Lower leg skin (tissue), 4 donors: Measurements from ENCODE around the gene ATP5MC2. TPM values are rescaled to one million over a fixed set of nuclear protein-coding genes. Genes with fewer than 3 reads are reported as not detected.

Source experiments
- DNase-seq, 2 donors: peaks; one replicate each; pipeline ENCODE4 v3.0.0-alpha.2; 2019; ENCODE audit warnings: low spot score in 2 of 2
- H3K4me3 ChIP-seq: fragments of 200-600 bp; sonication (generic); 2 replicates; pipeline ENCODE4 v1.5.1; 2017; ENCODE audit warnings: mild to moderate bottlenecking, low read depth; ENCODE audit not compliant: poor library complexity, severe bottlenecking
- CTCF ChIP-seq, 3 donors: fragments of 450-650 bp; IDR thresholded peaks; one replicate each; pipeline ENCODE4 v1.5.1; 2016; ENCODE audit warnings: antibody characterized with exemption in 3 of 3, mild to moderate bottlenecking in 3 of 3, moderate library complexity in 2 of 3
- POLR2A ChIP-seq, 2 donors: fragments of 450-650 bp; IDR thresholded peaks; one replicate each; pipeline ENCODE4 v1.6.1; 2016 to 2017; ENCODE audit warnings: antibody characterized with exemption in 2 of 2, mild to moderate bottlenecking in 1 of 2, moderate library complexity in 1 of 2
- WGBS, 2 donors: methylation state at CpG; one replicate each; pipeline ENCODE4 v1.1.5; 2018; 5-methylcytosine and 5-hydroxymethylcytosine counted together
- intact Hi-C: fragments of 100-400 bp; cut with DNase I; formaldehyde crosslinking; loops from one replicate; pipeline ENCODE4 v1.15.0; 2023; ENCODE audit warnings: low total_unique reads
- total RNA-seq, 4 donors: library from RNA; depleted of rRNA; stranded (reverse); fragments of >200 nt; gene quantifications; one replicate each; pipeline ENCODE4 v1.1.0, GENCODE V29; 2016

Gene ATP5MC2
- total RNA-seq, 4 donors from 2014 or later, result 214 to 533 (median 318) TPM

- H3K4me3 ChIP-seq, result no peak overlapping the region
- TF ChIP-seq CTCF (IDR thresholded peaks at IDR 0.05), result no peak
- TF ChIP-seq POLR2A (IDR thresholded peaks at IDR 0.05), result no peak
- intact Hi-C loops, result no loop called here
- WGBS, 2 donors, result 91 to 94% methylated on average over 4 of the region's 4 CpGs
- no peak for DNase-seq
These were observed 38.1 kb upstream of the ATP5MC2 start for GRCh38 chr12:53714004-53714403.

- intact Hi-C loops, result no loop called here
- 83 to 91% methylated on average over 9 of the region's 9 CpGs for WGBS, 2 donors
- DNase-seq, result no peak
- TF ChIP-seq POLR2A (IDR thresholded peaks at IDR 0.05), result no peak
- no peak for TF ChIP-seq CTCF (IDR thresholded peaks at IDR 0.05)
- H3K4me3 ChIP-seq, result no peak overlapping the region
These were observed 37.6 kb upstream of the ATP5MC2 start for GRCh38 chr12:53713516-53713915.

- intact Hi-C loops, result no loop called here
- 69 to 70% methylated on average over 8 of the region's 8 CpGs for WGBS, 2 donors
- no peak for DNase-seq
- TF ChIP-seq POLR2A (IDR thresholded peaks at IDR 0.05) (no peak), CTCF (IDR thresholded peaks at IDR 0.05) (no peak)
- no peak overlapping the region for H3K4me3 ChIP-seq
These were observed 36.3 kb upstream of the ATP5MC2 start for GRCh38 chr12:53712059-53712643.

GRCh38 chr12:53710091-53710490 is 34.2 kb upstream of the ATP5MC2 start:
- intact Hi-C loops, result no loop called here
- 32 to 33% methylated on average over 6 of the region's 6 CpGs for WGBS, 2 donors
- no peak for DNase-seq
- no peak for TF ChIP-seq POLR2A (IDR thresholded peaks at IDR 0.05)
- TF ChIP-seq CTCF (IDR thresholded peaks at IDR 0.05), result no peak
- H3K4me3 ChIP-seq, result no peak overlapping the region

GRCh38 chr12:53709671-53710070 is 33.8 kb upstream of the ATP5MC2 start:
- no peak for TF ChIP-seq CTCF (IDR thresholded peaks at IDR 0.05)
- no peak for TF ChIP-seq POLR2A (IDR thresholded peaks at IDR 0.05)
- intact Hi-C loops, result no loop called here
- DNase-seq, result no peak
- no peak overlapping the region for H3K4me3 ChIP-seq
- WGBS, 2 donors, result 31 to 36% methylated on average over 4 of the region's 4 CpGs

- no peak for DNase-seq
- WGBS, 2 donors, result 46 to 54% methylated on average over 1 of the region's 1 CpG
- intact Hi-C loops, result no loop called here
- H3K4me3 ChIP-seq, result no peak overlapping the region
- no peak for TF ChIP-seq POLR2A (IDR thresholded peaks at IDR 0.05)
- no peak for TF ChIP-seq CTCF (IDR thresholded peaks at IDR 0.05)
These were observed 30.2 kb upstream of the ATP5MC2 start for GRCh38 chr12:53706080-53706479.
